PC-9 (cell line): ENCODE measurements around the gene SSB. TPM values are rescaled to one million over a fixed set of nuclear protein-coding genes. Genes with fewer than 3 reads are reported as not detected.

Experiments used
- BruUV-seq: library from RNA; stranded (reverse); fragments of 400-500 nt; replicated peaks from 2 replicates; lab custom pipeline; 2021; lab: Mats Ljungman, UMichigan
- CTCF ChIA-PET: fragments of 300-600 bp; sonication (Branson Sonifier 250); formaldehyde crosslinking; loops from one replicate; lab custom pipeline; 2022; ENCODE audit warnings: antibody characterized with exemption; lab: Charles Lee
- POLR2A ChIA-PET: fragments of 300-600 bp; sonication (Branson Sonifier 250); formaldehyde crosslinking; loops from one replicate; lab custom pipeline; 2022; ENCODE audit warnings: antibody characterized with exemption; ENCODE audit not compliant: unreplicated experiment; lab: Charles Lee
- DNase-seq, 2 experiments: peaks; one replicate each; pipeline versions ENCODE4 v3.0.0 to v3.0.0-alpha.2; 2015 to 2022; ENCODE audit warnings: mixed read lengths in 1 of 2
- H2AFZ ChIP-seq: fragments of 200-600 bp; sonication (generic); 2 replicates; pipeline ENCODE4 v1.8.1; 2017; ENCODE audit warnings: antibody characterized with exemption
- H3F3A ChIP-seq: fragments of 200-600 bp; sonication (generic); 2 replicates; pipeline ENCODE4 v1.8.1; 2017; ENCODE audit warnings: antibody characterized with exemption, mild to moderate bottlenecking, low read depth; ENCODE audit not compliant: insufficient read depth
- H3K27ac ChIP-seq: fragments of 200-600 bp; sonication (generic); 2 replicates; pipeline ENCODE4 v1.6.1; 2016; ENCODE audit warnings: mixed run types
- H3K27me3 ChIP-seq: fragments of 200-600 bp; sonication (generic); 2 replicates; pipeline ENCODE4 v1.6.1; 2016; ENCODE audit warnings: low read depth, mixed run types; ENCODE audit not compliant: insufficient read depth
- H3K36me3 ChIP-seq: fragments of 200-600 bp; sonication (generic); 2 replicates; pipeline ENCODE4 v1.6.1; 2016; ENCODE audit warnings: low read depth, mixed run types
- H3K4me1 ChIP-seq: fragments of 200-600 bp; sonication (generic); replicated peaks from 2 replicates; pipeline ENCODE4 v1.6.1; 2016; ENCODE audit warnings: mixed run types; ENCODE audit not compliant: insufficient read depth
- H3K4me2 ChIP-seq: fragments of 200-600 bp; sonication (generic); 2 replicates; pipeline ENCODE4 v1.6.1; 2017; ENCODE audit warnings: mixed run types
- H3K4me3 ChIP-seq: fragments of 200-600 bp; sonication (generic); 2 replicates; pipeline ENCODE4 v1.6.1; 2016; ENCODE audit warnings: mixed run types
- H3K79me2 ChIP-seq: fragments of 200-600 bp; sonication (generic); 2 replicates; pipeline ENCODE4 v1.6.1; 2017; ENCODE audit warnings: low read depth, mixed run types
- H3K9me2 ChIP-seq: fragments of 200-600 bp; sonication (generic); 2 replicates; pipeline ENCODE4 v1.8.1; 2017; ENCODE audit warnings: mild to moderate bottlenecking; ENCODE audit not compliant: insufficient read depth
- H3K9me3 ChIP-seq: fragments of 200-600 bp; sonication (generic); 2 replicates; pipeline ENCODE4 v1.8.1; 2016; ENCODE audit warnings: low read depth; ENCODE audit not compliant: insufficient read depth
- H4K20me1 ChIP-seq: fragments of 200-600 bp; sonication (generic); 2 replicates; pipeline ENCODE4 v1.8.1; 2017; ENCODE audit not compliant: insufficient read depth
- EZH2 ChIP-seq: fragments of 200-600 bp; sonication (generic); IDR thresholded peaks from 2 replicates; pipeline ENCODE4 v1.8.0; 2017; ENCODE audit warnings: antibody characterized with exemption, low read depth
- intact Hi-C: fragments of 100-400 bp; cut with micrococcal nuclease; formaldehyde crosslinking; loops from one replicate; pipeline ENCODE4 v1.10.0; 2022; ENCODE audit not compliant: unreplicated experiment
- total RNA-seq: library from RNA; stranded (reverse); gene quantifications from 2 replicates; pipeline ENCODE4 v1.2.3, GENCODE V29; 2021
- TF ChIP-seq, protein P1 (sequence below): fragments of 200-600 bp; sonication (generic); conservative IDR thresholded peaks from 2 replicates; pipeline ENCODE4 v1.6.1; 2017; ENCODE audit warnings: mixed run types, antibody characterized with exemption, mild to moderate bottlenecking, moderate library complexity

SSB gene
- total RNA-seq, 1 experiment from 2014 or later: 71.3 TPM

DNA sequence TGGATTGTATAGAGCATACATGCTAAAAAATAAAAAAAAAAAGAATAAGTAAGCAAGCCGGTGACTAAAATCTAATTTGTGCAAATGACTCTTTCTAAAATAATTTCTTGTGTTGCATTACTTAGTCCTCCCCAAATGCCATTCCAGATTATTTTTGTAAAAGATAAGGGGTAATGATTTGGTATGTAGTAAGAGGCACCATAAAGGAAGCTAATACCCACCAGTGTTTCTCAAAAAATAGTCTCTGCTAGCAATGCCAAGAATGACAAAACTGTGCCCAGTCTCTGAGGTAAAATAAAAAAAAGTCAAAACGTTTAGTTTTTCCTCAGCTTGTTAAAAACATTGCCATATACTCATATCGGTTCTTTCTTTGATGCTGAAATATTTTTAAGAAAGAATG lies 23.4 kb downstream of the SSB start:
- no peaks in the 10 kb centered on the region for H3K9me3 ChIP-seq
- ChIA-PET CTCF (no interaction called here), POLR2A (no interaction called here)
- intact Hi-C loops: no loop called here
- H3K36me3 ChIP-seq: peaks cover 7% of the 10 kb centered on the region
- H3K4me1 ChIP-seq: peaks cover 19% of the 10 kb centered on the region; the same call in 1 of the 2 replicates
- no peaks in the 10 kb centered on the region for H3K27me3 ChIP-seq
- no peak overlapping the region for H3K4me3 ChIP-seq
- BruUV-seq: no TSS peak
- no peak for DNase-seq
- no peaks in the 10 kb centered on the region for H3F3A ChIP-seq
- no peaks in the 10 kb centered on the region for H3K9me2 ChIP-seq
- H3K4me2 ChIP-seq: peak overlapping the region; percentile 93
- H3K79me2 ChIP-seq: peaks cover 34% of the 10 kb centered on the region
- no peaks in the 10 kb centered on the region for H4K20me1 ChIP-seq
- no peak for TF ChIP-seq EZH2
- TF ChIP-seq, protein P1, sequence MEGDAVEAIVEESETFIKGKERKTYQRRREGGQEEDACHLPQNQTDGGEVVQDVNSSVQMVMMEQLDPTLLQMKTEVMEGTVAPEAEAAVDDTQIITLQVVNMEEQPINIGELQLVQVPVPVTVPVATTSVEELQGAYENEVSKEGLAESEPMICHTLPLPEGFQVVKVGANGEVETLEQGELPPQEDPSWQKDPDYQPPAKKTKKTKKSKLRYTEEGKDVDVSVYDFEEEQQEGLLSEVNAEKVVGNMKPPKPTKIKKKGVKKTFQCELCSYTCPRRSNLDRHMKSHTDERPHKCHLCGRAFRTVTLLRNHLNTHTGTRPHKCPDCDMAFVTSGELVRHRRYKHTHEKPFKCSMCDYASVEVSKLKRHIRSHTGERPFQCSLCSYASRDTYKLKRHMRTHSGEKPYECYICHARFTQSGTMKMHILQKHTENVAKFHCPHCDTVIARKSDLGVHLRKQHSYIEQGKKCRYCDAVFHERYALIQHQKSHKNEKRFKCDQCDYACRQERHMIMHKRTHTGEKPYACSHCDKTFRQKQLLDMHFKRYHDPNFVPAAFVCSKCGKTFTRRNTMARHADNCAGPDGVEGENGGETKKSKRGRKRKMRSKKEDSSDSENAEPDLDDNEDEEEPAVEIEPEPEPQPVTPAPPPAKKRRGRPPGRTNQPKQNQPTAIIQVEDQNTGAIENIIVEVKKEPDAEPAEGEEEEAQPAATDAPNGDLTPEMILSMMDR: no peak
- H3K27ac ChIP-seq: no peak overlapping the region
- no peak overlapping the region for H2AFZ ChIP-seq

DNA sequence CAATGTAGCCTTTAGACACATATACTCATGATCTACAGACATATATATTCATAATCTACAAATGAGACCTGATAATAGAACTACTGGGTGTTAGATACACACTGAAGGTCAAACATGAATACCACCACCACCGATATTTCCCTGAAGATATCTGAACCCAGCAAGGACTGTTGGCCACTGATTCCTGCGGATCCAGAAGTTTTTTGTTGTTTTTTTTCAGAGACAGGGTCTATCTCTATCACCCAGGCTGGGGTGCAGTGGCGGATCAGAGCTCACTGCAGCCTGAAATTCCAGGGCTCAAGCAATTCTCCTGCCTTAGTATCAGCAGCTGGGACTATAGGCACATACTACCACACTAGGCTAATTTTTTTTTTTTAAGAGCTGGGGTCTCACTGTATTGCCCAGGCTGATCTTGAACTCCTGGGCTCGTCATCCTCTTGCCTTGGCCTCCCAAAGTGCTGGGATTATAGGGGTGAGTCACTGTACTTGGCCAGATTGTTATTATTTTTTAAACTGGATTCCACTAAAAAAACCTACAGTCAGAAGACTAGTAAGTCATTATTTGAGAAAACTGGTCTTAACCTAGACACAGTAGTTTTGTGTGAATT lies 24.2 kb downstream of the SSB start:
- no peak overlapping the region for H2AFZ ChIP-seq
- H3K27ac ChIP-seq: no peak overlapping the region
- peaks cover 19% of the 10 kb centered on the region; the same call in 1 of the 2 replicates for H3K4me1 ChIP-seq
- TF ChIP-seq, protein P1: no peak
- intact Hi-C loops: no loop called here
- H3K36me3 ChIP-seq: peaks cover 7% of the 10 kb centered on the region
- no peaks in the 10 kb centered on the region for H3K9me2 ChIP-seq
- peak overlapping the region; percentile 11; the same call in 1 of the 2 replicates for H3K4me3 ChIP-seq
- peaks cover 36% of the 10 kb centered on the region for H3K79me2 ChIP-seq
- CTCF ChIA-PET: no interaction called here
- H3K9me3 ChIP-seq: no peaks in the 10 kb centered on the region
- H3F3A ChIP-seq: no peaks in the 10 kb centered on the region
- POLR2A ChIA-PET: no interaction called here
- peak overlapping the region; percentile 93 for H3K4me2 ChIP-seq
- no peaks in the 10 kb centered on the region for H4K20me1 ChIP-seq
- H3K27me3 ChIP-seq: no peaks in the 10 kb centered on the region
- no peak for DNase-seq
- BruUV-seq: no TSS peak

DNA sequence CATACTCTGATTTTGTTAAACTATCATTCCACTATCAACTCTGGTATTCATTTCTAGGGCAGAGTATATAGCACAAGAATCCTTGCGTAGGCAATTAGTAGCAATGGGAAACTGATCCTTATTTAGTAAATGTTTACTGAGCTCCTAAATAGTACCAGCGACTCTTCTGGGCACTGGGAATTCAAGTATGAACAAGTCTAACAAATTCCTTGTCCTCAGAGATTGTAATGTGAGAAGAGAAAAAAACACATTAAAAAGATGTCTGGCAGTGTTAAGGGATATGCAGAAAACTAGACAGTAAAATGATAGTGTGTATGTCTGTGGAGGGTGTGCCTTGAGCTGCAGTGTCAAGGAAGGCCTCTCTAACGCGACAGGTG lies 25.3 kb downstream of the SSB start:
- intact Hi-C loops: loop anchor here (2.0 kb wide), 1 partner anchor 25 kb away; the partner anchor contains the start of gene SSB

More for the DNA sequence above, 25.3 kb downstream of the SSB start:
- BruUV-seq: TSS peak; percentile 55
- peaks cover 8% of the 10 kb centered on the region for H4K20me1 ChIP-seq
- H3K4me3 ChIP-seq: peak overlapping the region; percentile 57
- H3K9me2 ChIP-seq: no peaks in the 10 kb centered on the region
- ChIA-PET POLR2A (interaction anchor here (0.6 kb wide), 1 partner anchor 97 kb away, joined by 11 read pairs; no protein-coding TSS in a partner anchor), CTCF (no interaction called here)
- H3K27ac ChIP-seq: no peak overlapping the region
- no peaks in the 10 kb centered on the region for H3F3A ChIP-seq
- no peaks in the 10 kb centered on the region for H3K9me3 ChIP-seq
- H3K4me2 ChIP-seq: peak overlapping the region; percentile 93
- TF ChIP-seq, protein P1: no peak
- no peak for TF ChIP-seq EZH2
- H3K36me3 ChIP-seq: peaks cover 7% of the 10 kb centered on the region; the same call in 1 of the 2 replicates
- H3K27me3 ChIP-seq: no peaks in the 10 kb centered on the region
- H3K79me2 ChIP-seq: peaks cover 46% of the 10 kb centered on the region
- no peak for DNase-seq
- H3K4me1 ChIP-seq: peaks cover 24% of the 10 kb centered on the region; the same call in 1 of the 2 replicates
- H2AFZ ChIP-seq: peak overlapping the region; percentile 86
